Islet precursor cell (in vitro differentiated cells): ENCODE measurements around the gene RAPGEFL1.
"Not testable (repeated sequence)": the region's sequence is repeated elsewhere in the genome, so short reads cannot be mapped to it uniquely, and the experiment has no call there.

Experiments
- DNase-seq: peaks from one replicate; pipeline ENCODE4 v3.0.0-alpha.2; 2018

Gene RAPGEFL1, protein sequence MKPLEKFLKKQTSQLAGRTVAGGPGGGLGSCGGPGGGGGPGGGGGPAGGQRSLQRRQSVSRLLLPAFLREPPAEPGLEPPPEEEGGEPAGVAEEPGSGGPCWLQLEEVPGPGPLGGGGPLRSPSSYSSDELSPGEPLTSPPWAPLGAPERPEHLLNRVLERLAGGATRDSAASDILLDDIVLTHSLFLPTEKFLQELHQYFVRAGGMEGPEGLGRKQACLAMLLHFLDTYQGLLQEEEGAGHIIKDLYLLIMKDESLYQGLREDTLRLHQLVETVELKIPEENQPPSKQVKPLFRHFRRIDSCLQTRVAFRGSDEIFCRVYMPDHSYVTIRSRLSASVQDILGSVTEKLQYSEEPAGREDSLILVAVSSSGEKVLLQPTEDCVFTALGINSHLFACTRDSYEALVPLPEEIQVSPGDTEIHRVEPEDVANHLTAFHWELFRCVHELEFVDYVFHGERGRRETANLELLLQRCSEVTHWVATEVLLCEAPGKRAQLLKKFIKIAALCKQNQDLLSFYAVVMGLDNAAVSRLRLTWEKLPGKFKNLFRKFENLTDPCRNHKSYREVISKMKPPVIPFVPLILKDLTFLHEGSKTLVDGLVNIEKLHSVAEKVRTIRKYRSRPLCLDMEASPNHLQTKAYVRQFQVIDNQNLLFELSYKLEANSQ

DNA sequence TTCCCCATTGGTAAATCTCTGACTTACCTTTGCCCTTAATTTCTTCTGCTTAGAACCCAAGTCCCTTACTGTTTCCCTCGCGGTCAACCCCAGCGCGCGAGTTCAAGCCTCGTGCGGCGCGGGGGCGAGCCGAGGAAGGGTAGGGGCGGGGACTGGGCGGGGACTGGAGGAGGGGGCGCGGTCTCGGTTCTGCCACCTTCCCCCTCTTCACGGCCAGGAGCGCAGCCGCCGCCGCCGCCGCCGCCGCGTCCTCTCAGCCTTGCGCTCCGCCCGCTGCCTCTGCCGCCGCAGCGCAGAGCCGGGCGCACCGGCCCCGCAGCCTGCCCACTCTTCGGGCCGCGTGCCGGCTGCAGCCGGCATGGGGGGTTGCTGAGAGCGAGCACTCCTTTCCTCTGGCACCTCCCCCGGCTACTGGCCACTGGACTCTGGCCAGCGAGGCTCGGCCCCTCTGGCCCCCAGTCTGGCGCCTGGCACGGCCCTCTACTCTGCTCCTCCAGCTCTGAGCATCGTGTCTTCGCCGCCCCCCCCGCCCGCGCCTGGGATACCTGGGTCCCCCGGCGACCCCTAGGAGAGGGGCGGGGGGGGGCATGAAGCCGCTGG, at the start of gene RAPGEFL1:
TSS of gene RAPGEFL1 (plus strand) at position 196 of the 600 bp plus-strand sequence. CDS start at position 588, 392 bp downstream.
- peak; percentile 93 for DNase-seq

DNA sequence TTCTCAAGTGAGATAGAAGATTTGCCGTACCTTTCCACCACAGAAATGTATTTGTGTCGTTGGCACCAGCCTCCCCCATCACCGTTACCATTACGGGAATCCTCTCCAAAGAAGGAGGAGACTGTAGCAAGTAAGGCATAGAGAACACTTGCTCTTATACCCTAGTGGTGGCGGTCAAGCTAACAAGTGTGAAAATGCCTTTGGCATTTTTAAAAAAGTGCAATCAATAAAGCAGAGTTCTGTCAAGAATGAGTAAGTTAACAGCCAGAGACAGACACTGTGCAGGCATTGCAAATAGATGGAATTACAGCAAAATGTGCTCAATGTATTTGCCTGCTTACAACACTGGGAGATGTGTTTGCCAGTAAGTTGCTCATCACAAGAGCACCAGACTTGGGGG, 47.8 kb upstream of the RAPGEFL1 start:
- DNase-seq: no peak

DNA sequence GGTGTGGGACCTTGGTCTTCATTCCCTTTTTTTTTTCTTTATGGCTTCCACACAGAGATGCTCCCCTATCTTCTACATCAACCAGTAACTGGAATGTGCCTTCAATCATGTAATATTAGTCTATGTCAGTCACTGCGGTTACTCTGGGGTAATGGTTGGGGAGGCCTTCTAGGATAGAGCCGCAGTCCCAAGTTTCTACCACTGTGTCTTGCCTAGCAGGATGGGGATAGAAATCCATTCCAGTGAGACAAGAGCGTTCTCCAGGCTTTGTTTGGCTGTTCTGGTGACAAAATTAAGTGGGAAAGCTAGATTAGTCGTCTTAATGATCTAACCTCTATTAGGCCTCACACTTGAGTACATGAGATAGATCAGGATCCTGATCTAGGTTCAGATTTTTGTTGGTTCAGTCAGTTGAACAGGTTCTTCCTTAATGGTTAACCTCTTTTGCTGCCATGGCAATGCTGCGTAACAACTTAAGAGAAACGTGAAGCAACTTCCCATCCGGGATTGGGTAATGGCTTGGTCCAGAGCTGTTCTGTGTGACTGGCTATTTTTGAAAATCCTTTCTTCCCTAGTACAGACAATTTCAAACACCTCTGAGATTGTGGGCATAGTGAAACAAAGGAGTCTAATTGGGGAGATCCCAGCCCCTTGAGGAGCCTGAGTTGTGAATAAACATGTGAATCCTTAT, 46.8 kb upstream of the RAPGEFL1 start:
- DNase-seq: no peak

DNA sequence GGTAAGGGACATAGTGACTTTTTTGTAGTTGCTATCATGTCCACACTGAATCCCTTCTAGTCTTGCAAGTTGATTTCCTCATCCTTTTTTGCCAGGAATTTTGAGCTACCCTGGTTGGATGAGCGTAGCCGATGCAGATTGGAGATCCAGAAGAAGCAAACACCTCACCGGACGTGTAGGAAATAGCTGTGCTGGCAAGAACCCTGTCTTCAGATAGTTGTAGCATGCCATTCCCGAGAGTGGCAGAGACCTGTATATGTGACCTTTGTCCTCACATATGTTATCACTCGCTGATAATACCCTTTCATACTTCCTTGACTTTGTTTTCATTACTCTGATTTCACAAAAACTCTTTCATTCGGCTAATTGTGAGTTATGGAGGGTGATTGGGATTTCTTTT, 43.1 kb upstream of the RAPGEFL1 start:
- no peak for DNase-seq

DNA sequence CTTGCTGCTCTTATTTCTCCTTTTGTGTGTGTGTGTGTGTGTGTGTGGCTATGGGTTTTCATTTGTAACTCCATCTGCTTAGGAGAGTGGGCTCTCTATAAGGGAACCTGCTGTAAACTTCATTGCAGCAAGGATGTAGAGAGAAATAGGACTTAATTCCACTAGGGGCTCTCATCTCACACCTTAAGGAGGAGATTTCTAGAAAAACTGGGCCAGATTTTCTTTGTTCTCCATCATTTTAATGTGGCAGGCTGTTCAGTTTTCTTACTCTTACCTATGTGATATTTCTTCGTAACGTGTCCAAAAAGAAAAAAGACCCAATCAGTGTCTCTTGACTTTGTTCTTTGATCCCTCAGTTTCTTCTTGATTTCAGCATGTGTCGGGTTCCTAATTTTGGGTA, 41.5 kb upstream of the RAPGEFL1 start:
- no peak for DNase-seq

DNA sequence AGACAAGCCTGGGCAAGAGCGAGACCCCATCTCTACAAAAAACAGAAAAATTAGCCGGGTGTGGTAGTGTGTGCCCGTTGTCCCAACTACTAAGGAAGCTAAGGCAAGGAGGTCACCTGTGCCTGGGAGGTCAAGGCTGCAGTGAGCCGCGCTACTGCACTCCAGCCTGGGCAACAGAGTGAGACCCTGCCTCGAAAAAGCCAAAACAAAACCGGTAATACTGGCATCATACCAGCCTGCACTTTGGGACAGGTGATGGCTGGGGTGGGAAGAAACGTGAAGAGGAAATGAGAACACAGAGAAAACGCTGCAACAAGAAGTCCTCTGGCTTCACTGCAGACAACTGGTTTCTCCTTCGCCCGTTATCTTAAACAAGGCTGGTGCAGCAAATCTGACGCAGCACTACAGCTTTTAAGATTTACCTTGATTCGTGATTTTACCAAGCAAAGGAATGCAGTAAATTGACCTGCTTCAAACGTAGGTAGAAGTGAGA, 37.7 kb upstream of the RAPGEFL1 start:
- no peak for DNase-seq

DNA sequence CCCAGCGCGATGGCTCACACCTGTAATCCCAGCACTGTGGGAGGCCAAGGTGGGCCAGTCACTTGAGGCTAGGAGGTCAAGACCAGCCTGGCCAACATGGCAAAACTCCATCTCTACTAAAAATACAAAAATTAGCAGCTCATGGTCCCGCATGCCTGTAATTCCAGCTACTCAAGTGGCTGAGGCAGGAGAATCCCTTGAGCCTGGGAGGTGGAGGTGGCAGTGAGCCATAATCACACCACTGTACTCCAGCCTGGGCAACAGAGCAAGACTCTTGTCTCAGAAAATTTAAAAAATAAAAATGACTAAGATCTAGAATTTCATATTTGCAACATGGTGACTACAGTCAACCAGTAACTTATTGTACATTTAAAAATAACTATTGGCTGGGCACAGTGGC, 34.1 kb upstream of the RAPGEFL1 start:
- DNase-seq: not testable (repeated sequence)

DNA sequence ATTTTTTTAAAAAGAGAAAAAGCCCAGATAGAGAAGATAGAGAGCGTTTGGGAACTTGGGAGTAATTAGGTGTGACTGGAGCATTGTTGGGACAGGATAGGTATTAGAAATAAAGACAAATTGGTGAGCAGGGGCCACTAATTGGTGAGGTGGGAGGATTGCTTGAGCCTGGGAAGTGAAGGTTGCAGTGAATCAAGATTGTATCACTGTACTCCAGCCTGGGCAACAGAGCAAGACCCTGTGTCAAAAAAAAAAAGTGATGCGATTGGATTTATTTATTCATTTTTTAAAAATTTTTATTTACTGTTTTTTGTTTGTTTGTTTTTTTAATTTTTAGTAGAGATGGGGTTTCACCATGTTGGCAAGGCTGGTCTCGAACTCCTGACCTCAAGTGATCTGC, 31.8 kb upstream of the RAPGEFL1 start:
- no peak for DNase-seq

DNA sequence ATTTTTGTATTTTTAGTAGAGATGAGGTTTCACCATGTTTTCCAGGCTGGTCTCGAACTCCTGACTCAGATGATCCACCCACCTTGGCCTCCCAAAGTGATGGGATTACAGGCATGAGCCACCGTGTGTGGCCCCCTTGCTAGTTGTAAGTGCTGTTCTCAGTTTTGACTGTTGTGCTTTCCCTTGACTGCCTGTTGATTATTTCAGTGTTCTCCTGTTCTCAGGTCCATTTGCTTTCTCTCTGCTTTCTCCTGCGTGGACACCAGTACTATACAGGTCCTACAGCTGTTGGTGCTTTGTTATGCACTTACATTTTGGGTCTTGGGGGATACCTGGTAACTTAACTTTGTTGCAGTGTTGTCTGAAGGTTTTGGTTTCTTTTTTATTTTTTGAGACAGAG, 28.7 kb upstream of the RAPGEFL1 start:
- DNase-seq: no peak

DNA sequence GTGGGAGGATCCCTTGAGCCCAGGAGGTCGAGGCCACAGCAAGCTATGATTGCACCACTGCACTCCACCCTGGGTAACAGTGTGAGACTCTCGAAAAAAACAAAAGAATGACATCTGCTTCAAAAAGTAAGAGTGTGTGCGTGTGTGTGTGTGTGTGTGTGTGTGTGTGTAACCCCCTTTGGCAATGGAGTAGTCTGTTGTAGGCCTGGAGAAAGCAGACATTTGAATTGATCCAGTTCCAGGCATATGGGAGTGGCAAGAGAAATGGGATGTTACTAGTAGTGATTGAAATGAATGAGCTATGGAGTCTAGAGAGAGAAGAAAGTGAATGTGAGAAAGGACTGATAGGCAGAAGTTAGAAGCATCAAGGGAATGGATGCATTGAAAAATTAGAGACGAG, 27.0 kb upstream of the RAPGEFL1 start:
- DNase-seq: no peak

DNA sequence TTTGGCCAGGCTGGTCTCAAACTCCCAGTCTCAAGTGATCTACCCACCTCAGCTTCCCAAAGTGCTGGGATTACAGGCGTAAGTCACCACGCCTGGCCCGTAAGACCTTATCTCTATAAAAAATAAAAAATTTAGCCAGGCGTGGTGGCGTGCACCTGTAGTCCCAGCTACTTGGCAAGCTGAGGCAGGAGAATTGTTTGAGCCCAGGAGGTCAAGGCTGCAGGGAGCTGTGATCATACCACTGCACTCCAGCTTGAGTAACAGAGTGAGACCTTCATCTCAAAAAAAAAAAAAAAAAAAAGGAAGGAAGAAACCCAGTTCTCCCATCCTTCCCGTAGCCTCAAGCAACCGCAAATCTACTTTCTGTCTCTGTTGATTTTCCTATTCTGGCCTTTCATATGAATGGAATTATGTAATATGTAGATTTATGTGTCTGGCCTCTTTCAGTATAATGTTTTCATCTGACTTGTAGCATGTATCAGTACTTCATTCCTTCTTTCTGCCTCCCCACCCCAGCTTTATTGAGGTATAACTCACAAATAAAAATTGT, 25.8 kb upstream of the RAPGEFL1 start:
- no peak for DNase-seq

DNA sequence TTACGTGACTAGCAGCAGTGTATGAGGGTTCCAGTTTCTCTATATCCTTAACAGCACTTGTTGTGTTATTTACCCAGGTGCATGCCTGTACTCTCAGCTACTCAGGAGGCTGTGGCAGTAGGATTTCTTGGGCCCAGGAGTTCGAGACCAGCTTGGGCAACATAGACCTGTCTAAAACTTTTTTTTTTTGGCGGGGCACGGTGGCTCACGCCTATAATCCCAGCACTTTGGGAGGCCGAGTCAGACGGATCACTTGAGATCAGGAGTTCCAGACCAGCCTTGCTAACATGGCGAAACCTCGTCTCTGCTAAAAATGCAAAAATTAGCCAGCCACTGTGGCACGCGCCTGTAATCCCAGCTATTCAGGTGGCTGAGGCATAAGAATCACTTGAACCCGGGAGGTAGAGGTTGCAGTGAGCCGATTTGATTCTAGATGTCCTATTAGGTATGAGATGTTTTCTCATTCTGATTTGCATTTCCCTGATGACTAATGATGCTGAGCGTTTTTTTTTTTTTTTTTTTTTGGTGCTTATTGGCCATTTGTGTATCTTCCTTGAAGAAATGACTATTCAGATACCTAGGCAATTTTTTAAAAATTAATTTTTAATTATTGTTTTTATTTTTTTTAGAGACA, 23.6 kb upstream of the RAPGEFL1 start:
- no peak for DNase-seq

DNA sequence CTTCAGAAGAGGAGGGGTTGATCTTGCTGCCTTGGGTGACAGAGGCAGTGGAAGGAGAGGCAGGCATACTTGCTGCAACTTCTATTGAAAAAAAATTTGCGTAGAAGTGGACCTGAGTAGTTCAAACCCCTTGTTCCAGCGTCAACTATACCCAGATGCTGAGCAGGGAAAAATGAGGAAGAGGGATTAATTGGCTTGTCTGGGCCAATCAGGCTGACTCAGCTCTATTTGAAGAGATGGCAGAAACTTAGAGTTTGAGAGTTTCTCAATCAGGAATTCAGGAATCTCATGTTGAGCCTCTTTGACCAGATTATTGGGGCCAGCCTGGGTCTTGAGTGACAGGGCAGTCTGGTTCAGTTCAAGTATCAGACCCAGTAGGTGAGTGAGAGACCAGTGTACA, 19.3 kb upstream of the RAPGEFL1 start:
- no peak for DNase-seq

DNA sequence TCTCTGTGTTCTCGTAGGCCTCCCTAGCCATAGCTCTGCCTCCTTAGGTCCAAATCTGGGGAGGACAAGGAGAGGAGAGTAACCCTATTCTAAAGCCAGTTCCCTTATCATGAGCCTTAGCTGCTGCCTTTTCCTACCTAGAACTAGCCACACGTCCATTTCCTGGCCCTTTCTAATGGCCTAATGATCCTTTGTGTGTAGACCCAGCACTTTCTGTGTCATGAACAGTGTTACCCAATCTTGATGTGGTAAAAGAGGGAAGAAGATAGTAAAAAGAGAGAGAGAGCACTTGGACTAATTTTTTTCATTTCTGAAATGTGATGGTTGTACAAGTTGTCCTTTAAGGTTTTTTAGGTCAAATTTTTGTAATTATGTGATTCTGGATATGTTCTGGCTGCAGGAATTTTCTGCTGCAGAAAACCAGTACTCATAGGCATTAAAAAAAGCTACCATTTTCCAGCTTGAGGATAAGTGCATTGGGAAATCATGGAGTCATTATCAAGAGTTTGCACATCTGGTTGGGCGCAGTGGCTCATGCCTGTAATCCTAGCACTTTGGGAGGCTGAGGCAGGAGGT, 18.7 kb upstream of the RAPGEFL1 start:
- DNase-seq: no peak

DNA sequence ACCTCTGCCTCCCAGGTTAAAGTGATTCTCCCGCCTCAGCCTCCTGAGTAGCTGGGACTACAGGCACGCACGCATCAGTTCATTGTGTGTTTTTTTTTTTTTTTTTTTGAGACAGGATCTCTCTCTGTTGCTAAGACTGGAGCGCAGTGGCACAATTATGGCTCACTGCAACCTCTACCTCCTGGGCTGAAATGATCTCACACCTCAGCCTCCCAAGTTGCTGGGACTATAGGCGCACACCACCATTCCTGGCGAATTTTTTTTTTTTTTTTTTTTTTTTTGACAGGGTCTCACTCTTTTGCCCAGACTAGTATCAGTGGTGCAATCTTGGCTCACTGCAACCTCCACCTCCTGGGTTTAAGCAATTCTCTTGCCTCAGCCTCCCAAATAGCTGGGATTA, 17.8 kb upstream of the RAPGEFL1 start:
- DNase-seq: no peak

DNA sequence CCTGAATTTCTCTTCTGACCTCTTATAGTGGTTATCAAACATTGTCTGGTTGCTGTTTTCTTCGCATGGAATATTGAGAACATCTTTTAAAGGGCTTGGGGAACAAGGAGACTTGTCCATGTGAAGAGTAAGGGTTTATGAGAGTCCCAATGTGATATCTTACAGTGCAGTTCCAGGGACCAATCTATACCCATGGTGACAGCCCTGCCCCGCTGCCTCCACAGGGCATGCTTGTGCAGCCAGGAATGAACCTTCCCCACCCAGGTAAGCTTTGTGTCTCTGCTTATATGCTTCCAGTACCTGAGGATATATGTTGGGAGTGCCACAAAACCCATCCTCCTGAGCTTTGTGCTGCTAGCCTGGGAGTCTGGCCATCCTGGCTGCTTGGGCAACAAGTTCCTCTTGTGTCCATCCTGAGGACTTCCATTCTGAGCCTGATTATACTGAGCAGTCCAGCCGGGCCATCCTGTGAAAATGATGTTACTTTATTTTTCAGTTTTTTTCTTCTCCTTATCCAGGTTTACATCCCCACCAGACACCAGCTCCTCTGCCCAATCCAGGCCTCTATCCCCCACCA, 9.5 kb upstream of the RAPGEFL1 start:
- peak; percentile 56 for DNase-seq

DNA sequence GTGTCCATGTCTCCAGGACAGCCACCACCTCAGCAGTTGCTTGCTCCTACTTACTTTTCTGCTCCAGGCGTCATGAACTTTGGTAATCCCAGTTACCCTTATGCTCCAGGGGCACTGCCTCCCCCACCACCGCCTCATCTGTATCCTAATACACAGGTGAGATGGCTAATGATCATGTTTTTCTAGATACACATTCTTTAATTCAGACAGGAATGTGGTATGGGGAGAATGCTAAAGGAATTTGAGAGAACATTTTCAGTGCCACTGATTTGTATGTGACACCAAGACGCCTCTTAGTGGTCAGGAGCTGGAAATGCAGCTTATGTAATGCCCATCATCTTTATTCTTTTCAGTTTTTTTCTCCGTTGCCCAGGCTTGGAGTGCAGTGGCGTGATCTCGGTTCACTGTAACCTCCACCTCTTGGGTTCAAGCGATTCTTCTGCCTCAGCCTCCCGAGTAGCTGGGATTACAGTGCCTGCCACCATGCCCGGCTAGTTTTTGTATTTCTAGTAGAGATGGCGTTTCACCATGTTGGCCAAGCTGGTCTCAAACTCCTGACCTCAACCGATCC, 8.9 kb upstream of the RAPGEFL1 start:
- peak; percentile 72 for DNase-seq

DNA sequence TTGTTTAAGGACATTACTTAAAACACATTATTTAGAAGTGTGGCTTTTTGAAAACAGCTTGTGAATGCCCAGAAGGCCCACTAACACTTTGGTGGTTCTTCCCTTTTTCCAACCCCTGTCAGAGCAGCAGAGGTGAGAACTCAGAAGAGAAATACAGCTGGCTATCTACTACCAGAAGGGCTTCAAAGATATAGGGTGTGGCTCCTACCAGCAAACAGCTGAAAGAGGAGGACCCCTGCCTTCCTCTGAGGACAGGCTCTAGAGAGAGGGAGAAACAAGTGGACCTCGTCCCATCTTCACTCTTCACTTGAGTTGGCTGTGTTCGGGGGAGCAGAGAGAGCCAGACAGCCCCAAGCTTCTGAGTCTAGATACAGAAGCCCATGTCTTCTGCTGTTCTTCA, 6.9 kb upstream of the RAPGEFL1 start:
- DNase-seq: no peak

DNA sequence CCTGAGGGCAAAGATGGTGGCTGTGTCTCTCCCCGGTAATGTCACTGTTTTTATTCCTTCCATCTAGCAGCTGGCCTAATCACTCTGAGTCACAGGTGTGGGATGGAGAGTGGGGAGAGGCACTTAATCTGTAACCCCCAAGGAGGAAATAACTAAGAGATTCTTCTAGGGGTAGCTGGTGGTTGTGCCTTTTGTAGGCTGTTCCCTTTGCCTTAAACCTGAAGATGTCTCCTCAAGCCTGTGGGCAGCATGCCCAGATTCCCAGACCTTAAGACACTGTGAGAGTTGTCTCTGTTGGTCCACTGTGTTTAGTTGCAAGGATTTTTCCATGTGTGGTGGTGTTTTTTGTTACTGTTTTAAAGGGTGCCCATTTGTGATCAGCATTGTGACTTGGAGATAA, 5.5 kb upstream of the RAPGEFL1 start:
- no peak for DNase-seq

DNA sequence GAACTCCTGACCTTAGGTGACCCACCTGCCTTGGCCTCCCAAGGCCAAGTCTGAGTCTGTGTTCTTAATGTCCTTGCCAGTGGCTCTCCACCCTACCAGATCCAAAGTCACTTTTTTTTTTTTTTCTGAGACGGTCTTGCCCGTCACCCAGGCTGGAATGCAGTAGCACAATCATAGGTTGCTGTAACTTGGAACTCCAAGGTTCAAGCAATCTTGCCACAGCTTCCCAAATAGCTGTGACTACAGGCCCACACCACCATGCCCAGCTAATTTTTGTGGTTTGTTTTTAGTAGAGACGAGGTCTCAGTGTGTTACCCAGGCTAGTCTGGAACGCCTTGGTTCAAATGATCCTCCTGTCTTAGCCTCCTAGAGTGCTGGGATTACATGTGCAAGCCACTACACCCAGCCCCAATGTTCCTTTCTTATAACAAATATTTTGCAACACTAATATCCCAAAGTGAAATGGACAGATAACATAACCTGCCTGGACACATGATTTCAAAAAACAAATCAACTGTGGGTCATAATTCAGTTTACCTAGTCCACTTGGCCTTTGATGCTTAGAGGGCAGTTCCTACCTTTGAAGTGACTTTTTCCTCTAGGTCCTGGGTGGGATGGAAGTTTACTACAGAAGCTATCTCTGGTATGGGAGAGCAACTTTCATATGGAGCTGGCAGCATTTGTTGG, 4.0 kb upstream of the RAPGEFL1 start:
- no peak for DNase-seq

DNA sequence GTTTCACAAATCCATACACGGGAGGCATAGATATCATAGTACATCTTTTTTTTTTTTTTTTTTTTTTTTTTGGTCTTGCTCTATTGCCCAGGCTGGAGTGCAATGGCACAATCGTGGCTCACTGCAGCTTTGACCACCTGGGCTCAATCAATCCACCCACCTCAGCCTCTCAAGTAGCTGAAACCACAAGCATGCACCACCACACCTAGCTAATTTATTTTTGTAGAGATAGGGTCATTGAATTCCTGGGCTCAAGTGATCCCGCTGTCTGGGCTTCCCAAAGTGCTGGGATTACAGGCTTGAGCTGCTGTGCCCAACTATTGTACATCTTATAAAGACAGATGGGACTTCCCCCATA, 3.5 kb upstream of the RAPGEFL1 start:
- no peak for DNase-seq
